Panc1 (cell line): ENCODE results near the gene FAM180B. TPM values are rescaled to one million over a fixed set of nuclear protein-coding genes. Genes with fewer than 3 reads are reported as not detected.

ENCODE experiments used
- ATAC-seq: fragments of 200-7000 bp; cut with Tn5 transposase; 2 replicates; pipeline ENCODE4 v1.9.1; 2020; ENCODE audit warnings: mild to moderate bottlenecking, moderate library complexity
- BruUV-seq: library from RNA; stranded (reverse); fragments of 400-500 nt; replicated peaks from 2 replicates; lab custom pipeline; 2021; lab: Mats Ljungman, UMichigan
- CTCF ChIA-PET: fragments of 300-600 bp; sonication (Branson Sonifier 250); formaldehyde crosslinking; loops from one replicate; lab custom pipeline; 2022; ENCODE audit warnings: antibody characterized with exemption; lab: Charles Lee
- POLR2A ChIA-PET: fragments of 300-600 bp; sonication (Branson Sonifier 250); formaldehyde crosslinking; loops from one replicate; lab custom pipeline; 2022; ENCODE audit warnings: antibody characterized with exemption; lab: Charles Lee
- DNase-seq: peaks from one replicate; pipeline ENCODE4 v3.0.0-alpha.2; 2010; ENCODE audit warnings: low read depth, low spot score
- H3K27ac ChIP-seq: 2 replicates; pipeline ENCODE4 v1.5.1; 2011; ENCODE audit warnings: mild to moderate bottlenecking, low read length, inconsistent platforms
- H3K27me3 ChIP-seq: fragments of 200-500 bp; sonication (Bioruptor generic); 2 replicates; pipeline ENCODE4 v1.6.0; 2014; ENCODE audit warnings: low read length, inconsistent platforms; ENCODE audit not compliant: control insufficient read depth, insufficient read depth
- H3K36me3 ChIP-seq: fragments of 200-500 bp; sonication (Bioruptor generic); 2 replicates; pipeline ENCODE4 v1.5.1; 2014; ENCODE audit warnings: inconsistent platforms, mild to moderate bottlenecking, low read length, moderate library complexity; ENCODE audit not compliant: control insufficient read depth, insufficient read depth
- H3K4me1 ChIP-seq: 2 replicates; pipeline ENCODE4 v1.5.1; 2011; ENCODE audit warnings: inconsistent platforms, mild to moderate bottlenecking, low read length, moderate library complexity; ENCODE audit not compliant: control insufficient read depth, insufficient read depth
- H3K4me3 ChIP-seq, 2 experiments: 2 replicates each; pipeline ENCODE4 v1.5.1; 2011 to 2012; ENCODE audit warnings: low read depth in 2 of 2, low read length in 2 of 2, mild to moderate bottlenecking in 2 of 2, inconsistent platforms in 1 of 2, moderate library complexity in 1 of 2
- H3K9me3 ChIP-seq: fragments of 200-500 bp; sonication (Bioruptor generic); 2 replicates; pipeline ENCODE4 v1.5.1; 2014; ENCODE audit warnings: low read depth, mild to moderate bottlenecking, inconsistent platforms, low read length, moderate library complexity; ENCODE audit not compliant: control insufficient read depth, insufficient read depth
- CTCF ChIP-seq: fragments of 450-650 bp; IDR thresholded peaks from 2 replicates; pipeline ENCODE4 v1.5.1; 2017; ENCODE audit warnings: mild to moderate bottlenecking
- POLR2AphosphoS5 ChIP-seq: IDR thresholded peaks from 2 replicates; pipeline ENCODE4 v1.6.1; 2012; ENCODE audit warnings: mild to moderate bottlenecking, low read depth, low read length, moderate library complexity
- REST ChIP-seq, 2 experiments: IDR thresholded peaks; 2 replicates each; pipeline ENCODE4 v1.6.1; 2011 to 2012; ENCODE audit warnings: low read depth in 2 of 2, control low read depth in 1 of 2, low read length in 1 of 2, mild to moderate bottlenecking in 1 of 2, moderate library complexity in 1 of 2; ENCODE audit not compliant: insufficient read depth in 1 of 2
- SIN3A ChIP-seq: IDR thresholded peaks from 2 replicates; pipeline ENCODE4 v1.6.1; 2012; ENCODE audit warnings: low read depth, mild to moderate bottlenecking, low read length, moderate library complexity, borderline replicate concordance; ENCODE audit not compliant: insufficient read depth
- TCF7L2 ChIP-seq: IDR thresholded peaks from 2 replicates; pipeline ENCODE4 v1.6.1; 2011; ENCODE audit warnings: mild to moderate bottlenecking, low read depth, low read length, inconsistent platforms
- in situ Hi-C: cut with HindIII; loops from 2 replicates; pipeline ENCODE4 v1.10.0; 2016; ENCODE audit warnings: low sequenced_read_pairs, low pct_unique_long_range_greater_than_20kb
- intact Hi-C: fragments of 100-400 bp; cut with micrococcal nuclease; formaldehyde crosslinking; loops from one replicate; pipeline ENCODE4 v1.10.0; 2022; ENCODE audit not compliant: unreplicated experiment
- total RNA-seq: library from RNA; stranded (reverse); gene quantifications from one replicate; pipeline ENCODE4 v1.2.1, GENCODE V29; 2021; ENCODE audit not compliant: unreplicated experiment

Gene FAM180B
- total RNA-seq, 1 experiment from 2014 or later, result not detected

GRCh38 chr11:47599902-47600301 lies 13.4 kb downstream of the FAM180B start:
- DNase-seq (no peak), ATAC-seq (no peak)
- no TSS peak for BruUV-seq
- POLR2A ChIA-PET, result no interaction called here
- H3K4me1 ChIP-seq, result no peaks in the 10 kb centered on the region
- no peaks in the 10 kb centered on the region for H3K9me3 ChIP-seq
- no peak overlapping the region for H3K27ac ChIP-seq
- H3K27me3 ChIP-seq, result no peaks in the 10 kb centered on the region
- CTCF ChIA-PET, result no interaction called here
- H3K36me3 ChIP-seq, result no peaks in the 10 kb centered on the region
- TF ChIP-seq POLR2AphosphoS5 (no peak), REST (IDR thresholded peaks at IDR 0.05; ENCODE audit: insufficient read depth in 1 of 2, low read depth in 2 of 2, low read length in 1 of 2) (no peak), CTCF (no peak), SIN3A (no peak), TCF7L2 (no peak)
- in situ Hi-C loops (no loop called here), intact Hi-C loops (no loop called here)
- H3K4me3 ChIP-seq, result no peak overlapping the region

- H3K9me3 ChIP-seq, result no peaks in the 10 kb centered on the region
- H3K4me3 ChIP-seq, result no peak overlapping the region
- no peaks in the 10 kb centered on the region for H3K27me3 ChIP-seq
- ATAC-seq (no peak), DNase-seq (no peak)
- no peak overlapping the region for H3K27ac ChIP-seq
- no peaks in the 10 kb centered on the region for H3K36me3 ChIP-seq
- in situ Hi-C loops (no loop called here), intact Hi-C loops (no loop called here)
- POLR2A ChIA-PET, result no interaction called here
- H3K4me1 ChIP-seq, result no peaks in the 10 kb centered on the region
- BruUV-seq, result no TSS peak
- no peak for TF ChIP-seq TCF7L2
- no peak for TF ChIP-seq POLR2AphosphoS5
- TF ChIP-seq CTCF, result no peak
- TF ChIP-seq SIN3A, result no peak
- TF ChIP-seq REST (IDR thresholded peaks at IDR 0.05; ENCODE audit: insufficient read depth in 1 of 2, low read depth in 2 of 2, low read length in 1 of 2), result no peak
- CTCF ChIA-PET, result no interaction called here
Observed at GRCh38 chr11:47603295-47603694, 16.8 kb downstream of the FAM180B start.
